Chondrocyte (in vitro differentiated cells): ENCODE data around the gene ATP2B2. TPM values are rescaled to one million over a fixed set of nuclear protein-coding genes. Genes with fewer than 3 reads are reported as not detected.
A peak's percentile ranks its signal among the peaks of the same experiment; 100 is the strongest.

ENCODE experiments used
- DNase-seq: peaks from one replicate; pipeline ENCODE4 v3.0.0; 2021; ENCODE audit warnings: mixed read lengths, low spot score
- H3K27ac Mint-ChIP-seq: one replicate; pipeline ENCODE4 v1.8.0; 2021; ENCODE audit warnings: mild to moderate bottlenecking, moderate library complexity, mixed read lengths; ENCODE audit not compliant: unreplicated experiment
- H3K27me3 Mint-ChIP-seq: 2 replicates; pipeline ENCODE4 v1.8.0; 2021; ENCODE audit warnings: low read depth, mixed read lengths
- H3K36me3 Mint-ChIP-seq: 2 replicates; pipeline ENCODE4 v1.8.0; 2021; ENCODE audit warnings: low read depth, mixed read lengths
- H3K4me1 Mint-ChIP-seq: 2 replicates; pipeline ENCODE4 v1.8.0; 2021; ENCODE audit warnings: low read depth, mild to moderate bottlenecking, mixed read lengths
- H3K4me3 Mint-ChIP-seq: one replicate; pipeline ENCODE4 v1.8.0; 2021; ENCODE audit warnings: mild to moderate bottlenecking, moderate library complexity, mixed read lengths; ENCODE audit not compliant: unreplicated experiment
- H3K9me3 Mint-ChIP-seq: 2 replicates; pipeline ENCODE4 v1.8.0; 2021; ENCODE audit warnings: low read depth, mixed read lengths
- total RNA-seq: library from RNA; stranded (reverse); gene quantifications from 3 replicates; pipeline ENCODE4 v1.2.1, GENCODE V29; 2021
- TF ChIP-seq, protein P1 (sequence below): fragments of 200-600 bp; sonication (generic); IDR thresholded peaks from 2 replicates; pipeline ENCODE4 v1.5.0; 2021; ENCODE audit warnings: antibody characterized with exemption, mild to moderate bottlenecking, moderate library complexity

The ATP2B2 gene
- total RNA-seq, 1 donor from 2014 or later: 0.25 TPM

DNA sequence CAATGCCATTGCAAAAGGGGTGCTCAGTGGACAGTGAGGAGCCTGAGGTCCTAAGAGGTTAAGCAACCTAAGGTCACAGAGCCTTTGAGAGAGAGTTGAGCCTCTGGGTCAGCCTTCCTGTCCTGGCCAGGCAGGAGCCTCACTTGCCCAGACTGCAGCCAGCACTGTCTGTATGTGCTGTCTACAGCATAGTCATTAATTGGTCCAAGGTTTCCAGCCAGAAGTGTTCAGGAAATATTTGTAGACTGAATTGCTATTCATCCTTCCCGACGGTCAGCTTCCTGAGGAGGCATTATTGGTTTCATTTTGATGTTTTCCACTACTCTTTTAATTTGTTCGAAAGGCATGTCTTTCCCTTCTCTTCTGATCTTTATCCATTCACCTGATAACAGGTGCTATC lies 192.5 kb downstream of the ATP2B2 start:
- Mint-ChIP-seq H3K4me1 (peaks cover 17% of the 10 kb centered on the region), H3K9me3 (no peaks in the 10 kb centered on the region), H3K4me3 (no peak overlapping the region), H3K36me3 (peaks cover 48% of the 10 kb centered on the region), H3K27me3 (no peaks in the 10 kb centered on the region), H3K27ac (no peak overlapping the region)
- TF ChIP-seq, protein P1, sequence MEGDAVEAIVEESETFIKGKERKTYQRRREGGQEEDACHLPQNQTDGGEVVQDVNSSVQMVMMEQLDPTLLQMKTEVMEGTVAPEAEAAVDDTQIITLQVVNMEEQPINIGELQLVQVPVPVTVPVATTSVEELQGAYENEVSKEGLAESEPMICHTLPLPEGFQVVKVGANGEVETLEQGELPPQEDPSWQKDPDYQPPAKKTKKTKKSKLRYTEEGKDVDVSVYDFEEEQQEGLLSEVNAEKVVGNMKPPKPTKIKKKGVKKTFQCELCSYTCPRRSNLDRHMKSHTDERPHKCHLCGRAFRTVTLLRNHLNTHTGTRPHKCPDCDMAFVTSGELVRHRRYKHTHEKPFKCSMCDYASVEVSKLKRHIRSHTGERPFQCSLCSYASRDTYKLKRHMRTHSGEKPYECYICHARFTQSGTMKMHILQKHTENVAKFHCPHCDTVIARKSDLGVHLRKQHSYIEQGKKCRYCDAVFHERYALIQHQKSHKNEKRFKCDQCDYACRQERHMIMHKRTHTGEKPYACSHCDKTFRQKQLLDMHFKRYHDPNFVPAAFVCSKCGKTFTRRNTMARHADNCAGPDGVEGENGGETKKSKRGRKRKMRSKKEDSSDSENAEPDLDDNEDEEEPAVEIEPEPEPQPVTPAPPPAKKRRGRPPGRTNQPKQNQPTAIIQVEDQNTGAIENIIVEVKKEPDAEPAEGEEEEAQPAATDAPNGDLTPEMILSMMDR: no peak
- DNase-seq: no peak

GRCh38 chr3:10312391-10312790 lies 193.0 kb downstream of the ATP2B2 start:
- TF ChIP-seq, protein P1: no peak
- no peaks in the 10 kb centered on the region for H3K9me3 Mint-ChIP-seq
- no peak overlapping the region for H3K4me3 Mint-ChIP-seq
- DNase-seq: peak; percentile 70
- peaks cover 50% of the 10 kb centered on the region for H3K36me3 Mint-ChIP-seq
- no peaks in the 10 kb centered on the region for H3K27me3 Mint-ChIP-seq
- H3K4me1 Mint-ChIP-seq: peaks cover 14% of the 10 kb centered on the region
- H3K27ac Mint-ChIP-seq: no peak overlapping the region

DNA sequence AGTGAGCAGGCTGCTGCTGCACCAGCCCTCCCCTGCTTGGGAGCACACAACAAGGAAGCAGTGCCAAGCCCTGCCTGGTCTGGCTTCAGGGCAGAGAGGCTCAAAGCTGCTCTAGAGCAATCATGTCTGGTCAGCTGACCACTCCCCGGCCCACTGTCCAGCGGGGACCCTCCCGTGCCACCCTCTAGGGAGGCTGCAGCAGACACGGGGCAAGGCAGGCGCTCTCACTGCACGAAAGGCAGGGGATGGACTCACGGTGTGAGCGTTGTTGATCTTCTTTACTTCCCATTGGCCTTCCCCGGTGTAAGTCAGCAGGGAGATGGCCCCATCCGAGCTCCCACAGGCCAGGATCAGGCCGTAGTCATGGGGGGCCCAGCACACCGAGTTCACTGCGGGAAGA lies 193.7 kb downstream of the ATP2B2 start:
- DNase-seq: peak; percentile 68
- TF ChIP-seq, protein P1: no peak
- H3K4me3 Mint-ChIP-seq: no peak overlapping the region
- H3K4me1 Mint-ChIP-seq: peaks cover 14% of the 10 kb centered on the region
- H3K27me3 Mint-ChIP-seq: no peaks in the 10 kb centered on the region
- peaks cover 52% of the 10 kb centered on the region for H3K36me3 Mint-ChIP-seq
- peak overlapping the region; percentile 32 for H3K27ac Mint-ChIP-seq
- no peaks in the 10 kb centered on the region for H3K9me3 Mint-ChIP-seq

DNA sequence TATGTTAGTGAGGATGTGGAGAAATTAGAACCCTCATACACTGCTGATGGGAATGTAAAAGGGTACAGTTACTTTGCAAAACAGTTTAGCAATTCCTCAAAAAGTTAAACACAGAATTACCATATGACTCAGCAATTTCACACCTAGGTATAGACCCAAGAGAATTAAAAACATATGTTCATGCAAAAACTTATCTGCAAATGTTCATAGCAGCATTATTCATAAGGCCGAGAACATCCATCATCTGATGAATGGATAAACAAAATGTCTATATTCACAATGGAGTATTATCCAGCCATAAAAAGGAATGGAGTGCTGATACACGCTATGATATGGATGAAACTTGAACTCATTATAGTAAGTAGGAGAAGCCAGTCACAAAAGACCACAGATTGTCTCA lies 194.8 kb downstream of the ATP2B2 start:
- Mint-ChIP-seq H3K4me1 (peaks cover 14% of the 10 kb centered on the region), H3K27ac (no peak overlapping the region), H3K36me3 (peaks cover 57% of the 10 kb centered on the region), H3K9me3 (no peaks in the 10 kb centered on the region), H3K4me3 (no peak overlapping the region), H3K27me3 (no peaks in the 10 kb centered on the region)
- no peak for DNase-seq
- TF ChIP-seq, protein P1: no peak

DNA sequence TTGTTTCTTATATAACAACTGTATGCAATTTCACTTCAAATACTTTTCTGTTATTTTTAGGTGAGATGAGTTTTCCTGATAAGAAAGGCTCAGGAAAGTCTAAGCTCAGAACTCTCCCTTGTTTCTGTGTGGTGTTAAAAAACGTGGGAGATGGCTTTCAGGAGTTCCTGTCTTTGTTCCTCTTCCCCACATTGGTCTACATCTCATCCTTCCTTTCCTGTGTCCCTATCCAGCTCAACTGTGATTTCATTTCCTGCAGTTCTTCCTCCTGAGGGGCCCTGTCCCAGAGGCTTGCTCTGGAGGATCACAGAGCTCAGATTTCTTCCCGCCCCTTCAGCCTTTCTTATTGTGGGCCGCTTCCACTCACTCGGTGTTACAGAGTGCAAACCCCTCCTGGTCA lies 195.7 kb downstream of the ATP2B2 start:
- TF ChIP-seq, protein P1: no peak
- Mint-ChIP-seq H3K9me3 (no peaks in the 10 kb centered on the region), H3K4me3 (no peak overlapping the region), H3K36me3 (peaks cover 59% of the 10 kb centered on the region), H3K27ac (no peak overlapping the region), H3K27me3 (no peaks in the 10 kb centered on the region), H3K4me1 (peaks cover 14% of the 10 kb centered on the region)
- peak; percentile 20 for DNase-seq
